Frontal cortex (tissue), 4 donors: ENCODE data around the gene ELMOD1. TPM values are rescaled to one million over a fixed set of nuclear protein-coding genes. Genes with fewer than 3 reads are reported as not detected.
A peak's percentile ranks its signal among the peaks of the same experiment; 100 is the strongest.

Experiments used
- DNase-seq, 2 donors: peaks; one replicate each; pipeline ENCODE4 v3.0.0; 2012; ENCODE audit warnings: low spot score in 2 of 2
- FAIRE-seq: peaks from 2 replicates; lab custom pipeline; 2012; peaks lifted over from hg19 to GRCh38; lab: Jason Lieb, UNC
- total RNA-seq: library from RNA; depleted of rRNA; stranded (reverse); fragments of >200 nt; gene quantifications from one replicate; pipeline ENCODE4 v1.2.3, GENCODE V29; 2014
- donor health status: control.
- donor health status: control.
- donor health status: control.

ELMOD1 gene
- total RNA-seq, 1 donor from 2014 or later = 118 TPM

- DNase-seq (no peak), FAIRE-seq (no peak)
Observed at GRCh38 chr11:107581147-107581546, 9.8 kb upstream of the ELMOD1 start.

- FAIRE-seq (no peak), DNase-seq (no peak)
Observed at GRCh38 chr11:107583629-107584195, 7.2 kb upstream of the ELMOD1 start.

- DNase-seq = no peak
- no peak for FAIRE-seq
Observed at GRCh38 chr11:107587306-107587979, 3.5 kb upstream of the ELMOD1 start.

- no peak for FAIRE-seq
- peak in 1 of 2 donors; percentile 19 for DNase-seq
Observed at GRCh38 chr11:107591378-107592230, 657 bp downstream of the ELMOD1 start.

- no peak for FAIRE-seq
- DNase-seq = no peak
Observed at GRCh38 chr11:107592231-107592590, 1.3 kb downstream of the ELMOD1 start.

GRCh38 chr11:107592813-107593212 is 1.9 kb downstream of the ELMOD1 start:
- DNase-seq (no peak), FAIRE-seq (no peak)

GRCh38 chr11:107593951-107594350 is 3.0 kb downstream of the ELMOD1 start:
- FAIRE-seq (no peak), DNase-seq (no peak)

- no peak for FAIRE-seq
Observed at GRCh38 chr11:107594736-107595135, 3.8 kb downstream of the ELMOD1 start.

GRCh38 chr11:107598225-107599139 is 7.5 kb downstream of the ELMOD1 start:
- DNase-seq = no peak
- no peak for FAIRE-seq

More at GRCh38 chr11:107594736-107595135, 3.8 kb downstream of the ELMOD1 start:
- DNase-seq = no peak

GRCh38 chr11:107605061-107606006 is 14.4 kb downstream of the ELMOD1 start:
- no peak for FAIRE-seq
- no peak for DNase-seq

- no peak for DNase-seq
- FAIRE-seq = no peak
Observed at GRCh38 chr11:107606141-107606540, 15.2 kb downstream of the ELMOD1 start.

GRCh38 chr11:107608809-107609208 is 17.9 kb downstream of the ELMOD1 start:
- DNase-seq (no peak), FAIRE-seq (no peak)

- DNase-seq = no peak
- no peak for FAIRE-seq
Observed at GRCh38 chr11:107609400-107610218, 18.7 kb downstream of the ELMOD1 start.

- FAIRE-seq (no peak), DNase-seq (no peak)
Observed at GRCh38 chr11:107612445-107612844, 21.5 kb downstream of the ELMOD1 start.

- DNase-seq = no peak
- no peak for FAIRE-seq
Observed at GRCh38 chr11:107619926-107620325, 29.0 kb downstream of the ELMOD1 start.

- DNase-seq (no peak), FAIRE-seq (no peak)
Observed at GRCh38 chr11:107621081-107621480, 30.1 kb downstream of the ELMOD1 start.

- no peak for FAIRE-seq
Observed at GRCh38 chr11:107623183-107623582, 32.2 kb downstream of the ELMOD1 start.

More at GRCh38 chr11:107623183-107623582, 32.2 kb downstream of the ELMOD1 start:
- no peak for DNase-seq
